Fibroblast of skin of left quadriceps (primary cell): ENCODE data around the gene PRR20E.
"Not testable (repeated sequence)": the region's sequence is repeated elsewhere in the genome, so short reads cannot be mapped to it uniquely, and the experiment has no call there.

Source experiments
- DNase-seq, 2 experiments: peaks; one replicate each; pipeline ENCODE4 v3.0.0-alpha.2; 2013; ENCODE audit warnings: low read depth in 2 of 2

Gene PRR20E

GRCh38 chr13:57166897-57167296, at the start of gene PRR20E:
Gene PRR20E (plus strand): TSS chr13:57167197. CDS start chr13:57167584, 387 bp downstream.
- not testable (repeated sequence) for DNase-seq

DNA sequence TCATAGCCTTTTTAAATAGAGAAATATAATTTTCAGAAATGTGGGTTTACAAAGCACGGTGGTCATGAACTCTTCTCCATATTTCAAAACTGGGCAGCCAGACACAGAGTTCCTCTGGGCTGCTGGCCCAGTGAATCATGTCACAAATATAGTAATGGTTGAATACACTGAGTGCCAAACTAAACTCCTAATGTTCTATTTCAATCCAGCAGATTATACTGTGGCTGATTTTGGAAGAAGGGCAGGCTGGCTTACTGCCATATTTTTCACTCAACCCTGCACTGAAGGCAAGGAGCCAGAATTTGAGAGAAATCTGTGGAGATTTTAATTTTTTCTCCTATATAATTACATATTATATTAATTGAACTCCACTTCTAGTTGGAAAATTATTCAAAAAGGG, 43.3 kb upstream of the PRR20E start:
- DNase-seq = no peak

GRCh38 chr13:57128909-57129308, 38.1 kb upstream of the PRR20E start:
- DNase-seq = no peak

DNA sequence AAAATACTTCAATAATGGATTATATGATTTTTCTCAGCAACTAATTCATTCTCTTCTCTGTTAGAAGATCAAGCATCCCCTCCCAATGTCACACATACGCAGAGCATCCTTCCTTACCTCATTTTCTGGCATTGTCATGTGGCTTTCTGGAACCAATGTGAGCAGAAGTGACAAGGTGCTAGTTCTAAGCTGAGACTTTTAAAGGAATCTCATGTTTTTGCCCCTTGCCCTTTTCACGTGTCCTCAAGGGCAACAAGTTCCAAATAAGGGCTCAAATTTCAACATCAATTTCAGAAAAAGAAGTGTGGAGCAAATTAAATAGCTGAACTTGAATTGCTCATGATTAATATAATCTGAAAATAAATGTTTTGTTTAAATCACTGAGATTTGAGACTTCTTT, 30.9 kb upstream of the PRR20E start:
- DNase-seq = no peak

DNA sequence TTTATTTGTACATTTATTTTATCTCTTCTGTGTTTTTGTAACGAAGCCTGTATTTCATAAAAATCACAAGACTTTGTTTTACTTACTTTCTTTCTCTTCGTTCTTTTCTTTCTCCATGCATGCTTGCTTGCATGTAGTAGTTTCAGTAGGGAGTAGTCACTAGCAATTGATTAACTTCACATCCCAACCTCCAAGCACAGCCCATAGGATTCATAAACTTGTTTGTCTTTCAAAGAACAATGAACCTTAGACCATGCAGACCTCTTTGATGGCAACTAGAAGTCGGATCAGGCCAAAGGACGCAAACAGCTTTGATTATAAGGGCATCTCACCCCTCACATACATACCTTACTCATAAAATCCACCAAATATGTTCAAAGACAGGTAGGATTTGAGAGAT, 29.4 kb upstream of the PRR20E start:
- no peak for DNase-seq

- DNase-seq = no peak
These were observed 28.0 kb upstream of the PRR20E start for GRCh38 chr13:57138988-57139387.

- not testable (repeated sequence) for DNase-seq
These were observed 27.2 kb upstream of the PRR20E start for GRCh38 chr13:57139781-57140180.

DNA sequence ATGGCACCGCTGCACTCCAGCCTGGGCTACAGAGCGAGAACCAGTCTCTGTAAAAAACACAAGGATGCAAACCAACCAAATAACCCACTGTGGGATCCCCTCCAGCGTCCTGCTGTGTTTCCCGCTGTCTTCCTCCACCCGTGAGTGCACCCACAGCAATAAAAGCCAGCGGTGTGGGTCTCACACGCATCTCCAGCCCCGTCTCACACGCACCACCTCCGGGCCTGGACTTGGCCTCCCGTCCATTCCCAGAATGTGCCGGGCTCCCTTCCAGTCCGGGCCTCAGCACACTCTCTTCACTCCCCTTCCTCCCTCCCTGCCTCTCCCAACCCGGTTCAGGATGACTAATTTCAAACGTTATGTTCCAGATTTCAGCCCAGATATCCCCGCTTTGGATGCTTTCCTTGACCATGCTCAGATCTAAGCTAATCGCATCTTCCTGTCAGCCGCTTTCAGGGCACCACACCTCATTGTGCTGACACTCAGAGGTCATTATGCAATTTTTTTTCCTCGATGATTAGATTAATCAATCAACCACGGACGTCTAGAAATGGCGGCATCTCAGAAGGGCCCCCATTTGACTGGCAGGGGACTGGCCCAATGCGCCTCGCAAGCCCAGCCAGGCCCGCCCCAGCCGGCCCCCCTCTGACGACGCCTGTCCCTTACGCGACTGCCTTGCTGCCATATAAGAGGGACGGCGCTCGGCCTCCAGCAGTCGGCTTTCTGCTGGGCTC, 26.6 kb upstream of the PRR20E start, which contains the start of gene PRR20A:
Gene PRR20A (plus strand): TSS at position 684 of the 734 bp plus-strand sequence. CDS start 387 bp downstream, outside the sequence.
- DNase-seq = not testable (repeated sequence)

GRCh38 chr13:57147188-57147587, 19.8 kb upstream of the PRR20E start, which contains the start of gene PRR20B:
Gene PRR20B (plus strand): TSS chr13:57147488. CDS start chr13:57147875, 387 bp downstream.
- not testable (repeated sequence) for DNase-seq

- not testable (repeated sequence) for DNase-seq
These were observed 18.9 kb upstream of the PRR20E start for GRCh38 chr13:57148106-57148505.

- DNase-seq = not testable (repeated sequence)
These were observed 13.2 kb upstream of the PRR20E start, which contains the start of gene PRR20C for GRCh38 chr13:57153761-57154160. Gene PRR20C (plus strand): TSS chr13:57154061. CDS start chr13:57154448, 387 bp downstream.

- DNase-seq = not testable (repeated sequence)
These were observed 6.7 kb upstream of the PRR20E start, which contains the start of gene PRR20D for GRCh38 chr13:57160332-57160731. Gene PRR20D (plus strand): TSS chr13:57160632. CDS start chr13:57161019, 387 bp downstream.

GRCh38 chr13:57191667-57192066, 24.7 kb downstream of the PRR20E start:
- DNase-seq = no peak

DNA sequence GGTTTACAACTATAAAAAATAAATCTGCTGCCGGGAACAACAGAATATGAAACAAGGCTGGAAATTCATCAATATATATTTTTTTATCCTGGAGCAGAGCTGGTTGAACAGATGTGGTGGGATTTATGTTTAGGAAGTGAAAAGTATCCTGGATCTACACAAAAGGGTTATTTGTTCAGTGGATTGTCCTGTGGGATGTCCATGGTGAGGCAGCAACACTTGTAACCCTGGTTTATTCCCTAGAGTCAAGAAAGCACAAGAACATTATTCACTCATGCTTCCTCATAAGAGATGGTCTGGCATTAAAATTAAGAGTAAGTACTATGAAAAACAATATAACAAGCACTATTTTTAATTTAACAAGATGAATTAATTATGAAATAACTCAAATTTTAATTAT, 46.0 kb downstream of the PRR20E start:
- DNase-seq = no peak
